H9 (cell line): Measurements from ENCODE around the gene ROBO2. TPM values are rescaled to one million over a fixed set of nuclear protein-coding genes. Genes with fewer than 3 reads are reported as not detected.

Experiments used
- DNase-seq: peaks from one replicate; pipeline ENCODE4 v3.0.0-alpha.2; 2017
- H2AFZ ChIP-seq: one replicate; pipeline ENCODE4 v1.6.1; 2013; ENCODE audit warnings: mild to moderate bottlenecking, low read length, control low read depth, moderate library complexity
- H2AK5ac ChIP-seq: 2 replicates; pipeline ENCODE4 v1.6.1; 2013; ENCODE audit warnings: low read length, control low read depth, mixed read lengths; ENCODE audit not compliant: insufficient read length
- H2BK120ac ChIP-seq: one replicate; pipeline ENCODE4 v1.6.1; 2013; ENCODE audit warnings: low read depth, mild to moderate bottlenecking, low read length, control low read depth, inconsistent platforms; ENCODE audit not compliant: poor library complexity, severe bottlenecking
- H2BK12ac ChIP-seq: 2 replicates; pipeline ENCODE4 v1.6.1; 2013; ENCODE audit warnings: low read length, control low read depth, mixed read lengths, low read depth; ENCODE audit not compliant: insufficient read length
- H2BK15ac ChIP-seq: 2 replicates; pipeline ENCODE4 v1.6.1; 2013; ENCODE audit warnings: low read depth, low read length, control low read depth
- H2BK20ac ChIP-seq: one replicate; pipeline ENCODE4 v1.6.1; 2013; ENCODE audit warnings: low read depth, mild to moderate bottlenecking, low read length, control low read depth, inconsistent platforms; ENCODE audit not compliant: poor library complexity, severe bottlenecking
- H2BK5ac ChIP-seq: 2 replicates; pipeline ENCODE4 v1.6.1; 2013; ENCODE audit warnings: low read length, control low read depth, mixed read lengths; ENCODE audit not compliant: insufficient read length
- H3K14ac ChIP-seq: 2 replicates; pipeline ENCODE4 v1.6.1; 2013; ENCODE audit warnings: low read length, control low read depth; ENCODE audit not compliant: insufficient read depth
- H3K18ac ChIP-seq: 2 replicates; pipeline ENCODE4 v1.6.1; 2013; ENCODE audit warnings: low read depth, mild to moderate bottlenecking, mixed read lengths, low read length, control low read depth; ENCODE audit not compliant: insufficient read length
- H3K23ac ChIP-seq: 2 replicates; pipeline ENCODE4 v1.6.1; 2013; ENCODE audit warnings: low read length, control low read depth, mixed read lengths, low read depth; ENCODE audit not compliant: insufficient read length
- H3K23me2 ChIP-seq: 2 replicates; pipeline ENCODE4 v1.6.1; 2013; ENCODE audit warnings: low read depth, mild to moderate bottlenecking, mixed read lengths, low read length, control low read depth; ENCODE audit not compliant: insufficient read length, poor library complexity, severe bottlenecking
- H3K27ac ChIP-seq: 2 replicates; pipeline ENCODE4 v1.5.1; 2013; ENCODE audit warnings: low read length, control low read depth, mixed read lengths, low read depth; ENCODE audit not compliant: insufficient read length
- H3K27me3 ChIP-seq: 2 replicates; pipeline ENCODE4 v1.6.1; 2013; ENCODE audit warnings: low read length, control low read depth, inconsistent platforms; ENCODE audit not compliant: insufficient read depth
- H3K4ac ChIP-seq: 2 replicates; pipeline ENCODE4 v1.6.1; 2013; ENCODE audit warnings: low read depth, mild to moderate bottlenecking, control low read depth, inconsistent platforms, low read length, moderate library complexity
- H3K4me1 ChIP-seq: 2 replicates; pipeline ENCODE4 v1.6.1; 2013; ENCODE audit warnings: low read length, control low read depth, inconsistent platforms; ENCODE audit not compliant: insufficient read depth
- H3K4me2 ChIP-seq: 2 replicates; pipeline ENCODE4 v1.6.1; 2013; ENCODE audit warnings: low read length, control low read depth, mixed read lengths; ENCODE audit not compliant: insufficient read length, insufficient read depth
- H3K56ac ChIP-seq: 2 replicates; pipeline ENCODE4 v1.6.1; 2013; ENCODE audit warnings: low read depth, mild to moderate bottlenecking, mixed read lengths, low read length, control low read depth; ENCODE audit not compliant: insufficient read length
- H3K79me1 ChIP-seq: 2 replicates; pipeline ENCODE4 v1.6.1; 2013; ENCODE audit warnings: low read depth, mild to moderate bottlenecking, moderate library complexity, low read length, control low read depth, inconsistent platforms; ENCODE audit not compliant: insufficient read depth, poor library complexity, severe bottlenecking
- H3K79me2 ChIP-seq: 2 replicates; pipeline ENCODE4 v1.6.1; 2013; ENCODE audit warnings: low read length, control low read depth, inconsistent platforms; ENCODE audit not compliant: insufficient read depth
- H3K9ac ChIP-seq: 2 replicates; pipeline ENCODE4 v1.6.1; 2013; ENCODE audit warnings: low read length, control low read depth, mixed read lengths; ENCODE audit not compliant: insufficient read length; ENCODE audit errors: extremely low read depth
- H3K9me3 ChIP-seq: one replicate; pipeline ENCODE4 v1.6.1; 2013; ENCODE audit warnings: low read depth, low read length, inconsistent platforms; ENCODE audit not compliant: control insufficient read depth
- H3T11ph ChIP-seq: one replicate; pipeline ENCODE4 v1.6.1; 2013; ENCODE audit warnings: mild to moderate bottlenecking, low read length, control low read depth, inconsistent platforms
- H4K20me1 ChIP-seq: one replicate; pipeline ENCODE4 v1.6.1; 2013; ENCODE audit not compliant: control insufficient read depth, insufficient read length, insufficient read depth
- H4K5ac ChIP-seq: 2 replicates; pipeline ENCODE4 v1.6.1; 2013; ENCODE audit warnings: low read depth, mild to moderate bottlenecking, mixed read lengths, low read length, control low read depth; ENCODE audit not compliant: insufficient read length
- H4K8ac ChIP-seq: replicated peaks from 2 replicates; pipeline ENCODE4 v1.6.1; 2013; ENCODE audit warnings: low read length, control low read depth, mixed read lengths, low read depth; ENCODE audit not compliant: insufficient read length
- H4K91ac ChIP-seq: 2 replicates; pipeline ENCODE4 v1.6.1; 2013; ENCODE audit warnings: low read depth, mild to moderate bottlenecking, moderate library complexity, mixed read lengths, low read length, control low read depth; ENCODE audit not compliant: insufficient read length
- H3K27ac Mint-ChIP-seq, 3 experiments: 2 replicates in 2 of 3; 3 replicates in 1 of 3; pipeline ENCODE4 v1.8.0; 2020 to 2021; ENCODE audit warnings: mixed read lengths in 3 of 3, mild to moderate bottlenecking in 1 of 3, moderate library complexity in 1 of 3
- H3K27me3 Mint-ChIP-seq: 2 replicates; pipeline ENCODE4 v1.8.0; 2021; ENCODE audit warnings: low read depth, mild to moderate bottlenecking, moderate library complexity, mixed read lengths
- H3K36me3 Mint-ChIP-seq, 3 experiments: 2 replicates in 2 of 3; 3 replicates in 1 of 3; pipeline ENCODE4 v1.8.0; 2020 to 2021; ENCODE audit warnings: low read depth in 3 of 3, mixed read lengths in 3 of 3; ENCODE audit not compliant: insufficient read depth in 1 of 3
- H3K4me1 Mint-ChIP-seq, 2 experiments: 2 replicates each; pipeline ENCODE4 v1.8.0; 2020; ENCODE audit warnings: mixed read lengths in 2 of 2
- H3K4me3 Mint-ChIP-seq, 2 experiments: 2 replicates in 1 of 2; 3 replicates in 1 of 2; pipeline ENCODE4 v1.8.0; 2020 to 2021; ENCODE audit warnings: mild to moderate bottlenecking in 2 of 2, mixed read lengths in 2 of 2, moderate library complexity in 1 of 2
- H3K9me3 Mint-ChIP-seq, 2 experiments: 2 replicates in 1 of 2; 3 replicates in 1 of 2; pipeline ENCODE4 v1.8.0; 2020; ENCODE audit warnings: mild to moderate bottlenecking in 2 of 2, mixed read lengths in 2 of 2, moderate library complexity in 1 of 2
- CTCF ChIP-seq: fragments of 200-600 bp; sonication (generic); conservative IDR thresholded peaks from 3 replicates; pipeline ENCODE4 v1.8.0; 2021; ENCODE audit warnings: antibody characterized with exemption, mild to moderate bottlenecking
- WGBS: extraction: QIAGEN DNeasy Blood & Tissue Kit; methylation state at CpG from one replicate; pipeline ENCODE4 v1.1.7; 2013; ENCODE audit warnings: missing lambda C conversion rate, low lambda C conversion rate, mixed read lengths; ENCODE audit not compliant: insufficient read length; ENCODE audit errors: extremely low coverage; 5-methylcytosine and 5-hydroxymethylcytosine counted together
- total RNA-seq: library from RNA; stranded (reverse); gene quantifications from 2 replicates; pipeline ENCODE4 v1.2.1, GENCODE V29; 2021

ROBO2 gene
- total RNA-seq, 1 experiment from 2014 or later: 2.3 TPM

- H3K56ac ChIP-seq: no peak overlapping the region
- H3K4me1 Mint-ChIP-seq: peaks cover 2 to 6% of the 10 kb centered on the region in 2 experiments; a peak in 2 of 4 replicates
- no peak overlapping the region for H3K23ac ChIP-seq
- no peak overlapping the region for H2BK20ac ChIP-seq
- no peak overlapping the region for H2BK12ac ChIP-seq
- H3K9ac ChIP-seq: no peak overlapping the region
- no peak overlapping the region for H4K5ac ChIP-seq
- no peak overlapping the region for H2AK5ac ChIP-seq
- H2BK120ac ChIP-seq: no peak overlapping the region
- H3K9me3 Mint-ChIP-seq: no peaks in the 10 kb centered on the region
- no peak overlapping the region for H2BK15ac ChIP-seq
- H4K20me1 ChIP-seq: no peaks in the 10 kb centered on the region
- no peak overlapping the region for H4K91ac ChIP-seq
- H3K4me1 ChIP-seq: no peaks in the 10 kb centered on the region
- no peak overlapping the region for H2AFZ ChIP-seq
- no peak overlapping the region for H3K27ac Mint-ChIP-seq
- no peak overlapping the region for H3K4me3 Mint-ChIP-seq
- no peak overlapping the region for H3K4ac ChIP-seq
- no peaks in the 10 kb centered on the region for H3K9me3 ChIP-seq
- no peak overlapping the region for H3K4me2 ChIP-seq
- H3K23me2 ChIP-seq: no peaks in the 10 kb centered on the region
- no peak overlapping the region for H2BK5ac ChIP-seq
- no peaks in the 10 kb centered on the region for H3K27me3 Mint-ChIP-seq
- no peaks in the 10 kb centered on the region for H3K79me2 ChIP-seq
- no peak for TF ChIP-seq CTCF
- H3K36me3 Mint-ChIP-seq: no peaks in the 10 kb centered on the region; a peak in 1 of 7 replicates
- no peak overlapping the region for H3K14ac ChIP-seq
- no peak overlapping the region for H4K8ac ChIP-seq
- no peak for DNase-seq
- H3T11ph ChIP-seq: no peak overlapping the region
- H3K18ac ChIP-seq: no peak overlapping the region
- no peak overlapping the region for H3K27ac ChIP-seq
- H3K27me3 ChIP-seq: no peaks in the 10 kb centered on the region
- WGBS: no CpG with 5 or more reads among the region's 1 CpG
- no peaks in the 10 kb centered on the region for H3K79me1 ChIP-seq
Observed at GRCh38 chr3:77328690-77329089, 288.8 kb downstream of the ROBO2 start.
